GM19035 (cell line): ENCODE data around the gene TMED5.

ENCODE experiments used
- ATAC-seq: cut with Tn5 transposase; IDR thresholded peaks from one replicate; pipeline ENCODE4 v1.9.1; 2021; ENCODE audit not compliant: unreplicated experiment

Gene TMED5

GRCh38 chr1:93124556-93125355 lies 55.5 kb downstream of the TMED5 start:
- ATAC-seq, result no peak

DNA sequence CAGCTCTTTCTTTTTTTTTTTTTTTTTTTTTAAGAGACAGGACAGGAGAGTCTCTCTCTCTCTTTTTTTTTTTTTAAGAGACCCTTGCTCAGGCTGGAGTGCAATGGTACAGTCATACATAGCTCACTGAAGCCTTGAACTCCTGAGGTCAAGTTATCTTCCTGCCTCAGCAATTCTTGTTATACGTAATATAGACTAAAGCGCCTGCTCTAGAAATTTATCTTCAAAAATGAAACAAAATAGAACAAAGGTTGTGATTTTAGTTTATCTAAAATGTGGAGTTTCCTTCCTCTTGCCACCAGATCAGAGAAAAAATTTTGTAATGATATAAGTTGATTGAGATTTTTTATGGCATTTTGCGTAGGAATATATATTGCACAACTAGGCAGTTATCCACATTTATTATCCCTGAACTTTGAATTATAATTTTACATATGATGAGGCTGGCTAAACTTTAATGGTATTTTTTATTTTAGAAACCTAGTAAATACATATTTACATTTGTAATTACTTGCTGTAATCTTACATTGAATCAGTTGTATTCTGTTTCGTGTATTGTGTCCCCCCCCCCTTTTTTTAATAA lies 56.9 kb downstream of the TMED5 start:
- no peak for ATAC-seq

- no peak for ATAC-seq
These were observed 59.6 kb downstream of the TMED5 start for GRCh38 chr1:93120614-93121013.

DNA sequence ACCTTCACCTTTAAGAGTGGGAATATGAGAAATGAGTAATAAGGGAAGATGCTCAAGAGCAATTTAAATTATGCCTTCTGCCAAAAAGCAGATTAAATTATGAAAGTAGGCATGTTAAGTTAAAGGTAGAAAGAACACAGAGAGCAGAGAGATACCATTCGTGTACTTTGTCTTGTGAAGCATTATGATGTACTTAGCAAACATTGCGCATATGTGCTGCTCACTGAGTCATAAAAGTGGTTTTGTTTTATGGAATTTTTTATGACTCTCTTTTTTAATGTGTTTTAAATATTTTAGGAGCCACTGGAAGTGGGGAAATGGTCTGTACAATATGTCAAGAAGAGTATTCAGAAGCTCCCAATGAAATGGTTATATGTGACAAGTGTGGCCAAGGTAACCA lies 65.8 kb downstream of the TMED5 start:
- no peak for ATAC-seq

GRCh38 chr1:93113127-93113526 lies 67.1 kb downstream of the TMED5 start:
- ATAC-seq, result no peak

DNA sequence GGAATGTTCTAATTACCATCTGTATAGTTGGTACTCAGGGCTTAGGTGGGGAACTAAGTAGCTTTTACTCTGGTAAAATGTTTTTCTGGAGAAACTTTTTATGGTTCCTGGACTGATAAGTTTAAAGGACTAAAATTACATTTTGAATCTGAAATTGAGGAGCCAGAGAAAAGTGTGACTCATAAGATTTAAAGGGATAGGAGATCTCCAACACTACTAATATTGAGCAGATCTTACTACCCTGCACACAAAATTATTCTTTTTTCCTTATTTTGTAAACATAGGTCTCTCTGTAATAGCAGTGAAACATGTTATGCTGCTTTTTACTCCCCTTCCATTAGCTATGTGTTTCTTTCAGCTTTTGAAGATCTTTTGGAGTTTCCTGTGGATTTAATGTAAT lies 68.7 kb downstream of the TMED5 start:
- no peak for ATAC-seq

GRCh38 chr1:93111065-93111464 lies 69.1 kb downstream of the TMED5 start:
- no peak for ATAC-seq

DNA sequence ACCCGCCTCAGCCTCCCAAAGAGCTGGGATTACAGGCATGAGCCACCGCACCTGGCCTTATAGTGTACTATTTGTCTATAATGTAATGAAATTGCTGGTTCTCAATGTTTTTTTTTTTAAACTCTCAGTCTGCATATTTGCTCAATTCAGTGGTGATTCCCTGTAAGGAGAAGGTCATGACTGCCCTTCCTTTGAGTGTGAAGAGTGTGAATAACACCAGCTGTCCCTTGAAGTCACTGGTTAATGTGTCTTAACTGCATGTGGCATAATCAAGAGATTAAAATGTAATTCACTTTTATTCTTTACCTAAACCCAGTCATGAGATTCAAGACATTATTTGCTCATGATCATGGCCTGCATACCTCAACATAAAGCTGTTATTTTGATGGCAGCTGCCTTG lies 70.6 kb downstream of the TMED5 start:
- ATAC-seq, result no peak

- ATAC-seq, result no peak
These were observed 71.9 kb downstream of the TMED5 start for GRCh38 chr1:93108335-93108734.

DNA sequence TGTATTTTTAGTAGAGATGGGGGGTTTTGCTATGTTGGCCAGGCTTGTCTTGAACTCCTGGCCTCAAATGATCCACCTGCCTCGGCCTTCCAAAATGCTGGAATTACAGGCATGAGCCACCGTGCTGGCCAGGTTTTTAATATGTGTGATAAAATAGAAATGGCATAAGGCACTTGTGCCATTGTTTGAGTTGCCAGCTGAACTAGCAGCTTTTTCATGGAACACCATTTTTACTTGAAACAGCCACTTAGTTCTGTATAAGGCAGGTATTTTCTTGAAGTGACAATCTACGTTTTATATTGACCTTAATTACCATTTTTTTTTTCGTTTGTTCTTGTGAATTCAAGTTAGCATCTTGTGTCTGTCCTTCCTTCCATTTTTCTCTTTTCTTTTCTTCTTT lies 72.8 kb downstream of the TMED5 start:
- no peak for ATAC-seq

GRCh38 chr1:93106226-93106625 lies 74.0 kb downstream of the TMED5 start:
- no peak for ATAC-seq

DNA sequence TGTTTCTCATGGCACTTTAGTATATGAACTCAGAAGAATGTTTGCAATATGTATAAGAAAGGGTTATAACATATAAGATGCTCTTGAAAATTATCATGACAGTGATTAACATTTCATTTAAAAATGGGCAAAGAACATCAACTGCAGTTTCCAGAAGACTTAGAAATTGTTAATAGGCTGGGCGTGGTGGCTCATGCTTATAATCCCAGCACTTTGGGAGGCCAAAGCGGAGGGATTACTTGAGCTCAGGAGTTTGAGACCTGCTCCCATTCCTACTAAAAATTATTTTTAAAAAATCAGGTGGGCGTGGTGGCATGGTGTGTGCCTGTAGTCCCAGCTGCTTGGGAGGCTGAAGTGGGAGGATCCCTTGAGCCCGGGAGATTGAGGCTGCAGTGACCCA lies 78.1 kb downstream of the TMED5 start:
- ATAC-seq, result no peak
